ENCODE results near the gene JADE3. TPM values are rescaled to one million over a fixed set of nuclear protein-coding genes. Genes with fewer than 3 reads are reported as not detected.

JADE3 gene
- total RNA-seq, 1 experiment from 2014 or later = 17.0 TPM

DNA sequence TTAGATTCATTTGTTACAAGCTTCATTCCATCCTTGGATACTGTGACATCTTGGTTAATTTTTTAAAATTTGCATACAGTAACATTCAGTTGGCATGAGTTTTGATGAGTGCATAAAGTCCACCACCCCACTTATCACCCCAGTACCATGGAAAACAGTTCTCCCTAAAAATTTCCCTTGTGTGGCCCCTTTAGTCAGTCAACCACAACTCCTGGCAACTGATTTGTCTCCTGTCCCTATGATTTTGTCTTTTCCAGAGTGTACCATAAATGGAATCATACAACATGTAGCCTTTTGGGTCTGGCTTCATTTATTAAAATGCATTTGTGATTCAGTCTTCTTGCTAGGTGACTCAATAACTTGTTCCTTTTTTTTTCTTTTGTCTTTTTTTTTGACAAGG is 45.5 kb upstream of the JADE3 start:
- no TSS peak for BruUV-seq (replicated peaks)

DNA sequence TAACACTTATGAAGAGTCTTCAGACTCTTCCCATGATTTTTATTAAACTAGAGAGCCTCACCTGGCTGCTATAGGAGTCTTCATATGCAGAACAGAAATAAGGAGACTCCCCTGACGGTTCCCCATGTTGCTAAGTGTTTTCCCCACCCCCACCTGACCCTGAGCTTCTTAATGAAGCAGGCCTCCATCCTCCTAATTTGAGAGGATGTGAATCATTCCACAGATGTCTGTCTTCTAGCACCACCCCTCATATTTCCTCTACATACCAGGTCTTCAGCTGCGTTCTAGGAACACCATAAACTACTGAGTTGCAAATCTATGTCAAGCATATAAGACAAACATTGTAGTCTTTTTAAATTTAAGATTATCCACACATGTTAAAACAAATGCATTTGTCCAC is 38.5 kb upstream of the JADE3 start:
- Mint-ChIP-seq H3K27ac (ENCODE audit: unreplicated experiment) (no peak overlapping the region), H3K4me1 (ENCODE audit: low read depth, unreplicated experiment) (no peaks in the 10 kb centered on the region), H3K4me3 (ENCODE audit: low read depth, unreplicated experiment) (no peak overlapping the region), H3K36me3 (ENCODE audit: insufficient read depth, unreplicated experiment) (peaks cover 2% of the 10 kb centered on the region), H3K9me3 (ENCODE audit: low read depth, unreplicated experiment) (no peaks in the 10 kb centered on the region), H3K27me3 (ENCODE audit: unreplicated experiment) (no peaks in the 10 kb centered on the region)
- TF ChIP-seq, protein P1, sequence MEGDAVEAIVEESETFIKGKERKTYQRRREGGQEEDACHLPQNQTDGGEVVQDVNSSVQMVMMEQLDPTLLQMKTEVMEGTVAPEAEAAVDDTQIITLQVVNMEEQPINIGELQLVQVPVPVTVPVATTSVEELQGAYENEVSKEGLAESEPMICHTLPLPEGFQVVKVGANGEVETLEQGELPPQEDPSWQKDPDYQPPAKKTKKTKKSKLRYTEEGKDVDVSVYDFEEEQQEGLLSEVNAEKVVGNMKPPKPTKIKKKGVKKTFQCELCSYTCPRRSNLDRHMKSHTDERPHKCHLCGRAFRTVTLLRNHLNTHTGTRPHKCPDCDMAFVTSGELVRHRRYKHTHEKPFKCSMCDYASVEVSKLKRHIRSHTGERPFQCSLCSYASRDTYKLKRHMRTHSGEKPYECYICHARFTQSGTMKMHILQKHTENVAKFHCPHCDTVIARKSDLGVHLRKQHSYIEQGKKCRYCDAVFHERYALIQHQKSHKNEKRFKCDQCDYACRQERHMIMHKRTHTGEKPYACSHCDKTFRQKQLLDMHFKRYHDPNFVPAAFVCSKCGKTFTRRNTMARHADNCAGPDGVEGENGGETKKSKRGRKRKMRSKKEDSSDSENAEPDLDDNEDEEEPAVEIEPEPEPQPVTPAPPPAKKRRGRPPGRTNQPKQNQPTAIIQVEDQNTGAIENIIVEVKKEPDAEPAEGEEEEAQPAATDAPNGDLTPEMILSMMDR (IDR thresholded peaks at IDR 0.05; ENCODE audit: unreplicated experiment) = no peak
- intact Hi-C loops (cut with micrococcal nuclease; ENCODE audit: unreplicated experiment) = no loop called here
- CTCF ChIA-PET = no interaction called here
- BruUV-seq (replicated peaks) = no TSS peak
- DNase-seq = no peak

More for the DNA sequence above, 45.5 kb upstream of the JADE3 start:
- DNase-seq = no peak
- Mint-ChIP-seq H3K27ac (ENCODE audit: unreplicated experiment) (peak overlapping the region; percentile 63), H3K27me3 (ENCODE audit: unreplicated experiment) (no peaks in the 10 kb centered on the region), H3K4me3 (ENCODE audit: low read depth, unreplicated experiment) (no peak overlapping the region), H3K36me3 (ENCODE audit: insufficient read depth, unreplicated experiment) (peaks cover 11% of the 10 kb centered on the region), H3K4me1 (ENCODE audit: low read depth, unreplicated experiment) (peaks cover 7% of the 10 kb centered on the region), H3K9me3 (ENCODE audit: low read depth, unreplicated experiment) (no peaks in the 10 kb centered on the region)
- TF ChIP-seq, protein P1 (IDR thresholded peaks at IDR 0.05; ENCODE audit: unreplicated experiment) = no peak
- intact Hi-C loops (cut with micrococcal nuclease; ENCODE audit: unreplicated experiment) = no loop called here
- CTCF ChIA-PET = no interaction called here

DNA sequence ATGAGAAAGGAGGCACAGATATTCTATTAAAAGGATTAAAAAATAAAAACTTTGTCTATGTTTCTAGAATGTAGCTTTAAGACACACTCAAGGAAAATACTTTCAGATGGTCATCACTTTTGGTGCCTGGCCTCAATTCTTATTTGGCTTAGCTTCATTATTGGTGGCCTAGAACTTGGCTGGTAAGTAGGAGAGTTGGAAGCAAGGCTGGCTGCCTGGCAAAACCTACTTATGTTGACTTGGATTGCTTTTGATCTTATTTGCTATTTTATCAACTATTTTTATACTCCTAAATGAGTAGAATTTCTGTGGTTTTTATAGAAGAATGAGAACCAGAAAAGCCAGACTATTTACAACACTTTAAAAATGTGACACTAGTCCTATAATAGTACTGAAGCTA is 35.3 kb upstream of the JADE3 start:
- Mint-ChIP-seq H3K4me1 (ENCODE audit: low read depth, unreplicated experiment) (no peaks in the 10 kb centered on the region), H3K36me3 (ENCODE audit: insufficient read depth, unreplicated experiment) (no peaks in the 10 kb centered on the region), H3K9me3 (ENCODE audit: low read depth, unreplicated experiment) (no peaks in the 10 kb centered on the region), H3K27ac (ENCODE audit: unreplicated experiment) (no peak overlapping the region), H3K27me3 (ENCODE audit: unreplicated experiment) (no peaks in the 10 kb centered on the region), H3K4me3 (ENCODE audit: low read depth, unreplicated experiment) (no peak overlapping the region)
- DNase-seq = no peak
- BruUV-seq (replicated peaks) = no TSS peak
- intact Hi-C loops (cut with micrococcal nuclease; ENCODE audit: unreplicated experiment) = no loop called here
- CTCF ChIA-PET = no interaction called here
- TF ChIP-seq, protein P1 (IDR thresholded peaks at IDR 0.05; ENCODE audit: unreplicated experiment) = no peak

DNA sequence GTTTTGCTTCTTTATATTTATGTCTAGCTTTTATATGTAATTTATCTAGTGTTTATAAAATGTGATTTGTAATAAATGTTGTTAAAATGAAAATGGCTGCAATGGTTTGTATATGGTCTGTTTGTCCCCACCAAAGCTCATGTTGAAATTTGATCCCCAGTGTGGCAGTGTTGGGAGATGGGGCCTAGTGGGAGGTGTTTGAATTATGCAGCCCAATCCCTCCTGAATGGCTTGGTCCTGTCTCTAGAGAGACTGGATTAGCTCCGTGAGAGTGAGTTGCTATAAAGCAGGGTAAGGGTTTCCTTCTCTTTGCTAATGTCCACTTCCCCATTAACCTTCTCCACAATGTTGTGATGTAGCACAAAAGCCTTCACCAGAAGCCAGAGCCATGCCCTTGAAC is 30.0 kb upstream of the JADE3 start:
- no peak overlapping the region for H3K4me3 Mint-ChIP-seq (ENCODE audit: low read depth, unreplicated experiment)
- no peaks in the 10 kb centered on the region for H3K27me3 Mint-ChIP-seq (ENCODE audit: unreplicated experiment)
- TF ChIP-seq, protein P1 (IDR thresholded peaks at IDR 0.05; ENCODE audit: unreplicated experiment) = no peak
- BruUV-seq (replicated peaks) = no TSS peak
- no peak for DNase-seq
- intact Hi-C loops (cut with micrococcal nuclease; ENCODE audit: unreplicated experiment) = no loop called here
- CTCF ChIA-PET = interaction anchor here (0.6 to 0.7 kb wide), 2 partner anchors 18 to 20 kb away, joined by 3 to 4 read pairs; no protein-coding TSS in a partner anchor
- no peaks in the 10 kb centered on the region for H3K4me1 Mint-ChIP-seq (ENCODE audit: low read depth, unreplicated experiment)
- H3K36me3 Mint-ChIP-seq (ENCODE audit: insufficient read depth, unreplicated experiment) = no peaks in the 10 kb centered on the region
- H3K27ac Mint-ChIP-seq (ENCODE audit: unreplicated experiment) = no peak overlapping the region
- no peaks in the 10 kb centered on the region for H3K9me3 Mint-ChIP-seq (ENCODE audit: low read depth, unreplicated experiment)
